ENCODE measurements around the gene CEP63.

The CEP63 gene

GRCh38 chr3:134468519-134468918 is 17.3 kb upstream of the CEP63 start:
- Histone ChIP-seq H3K36me3 (ENCODE audit: control insufficient read depth, insufficient read depth, low read length) (no peaks in the 10 kb centered on the region), H3K27me3 (ENCODE audit: control insufficient read depth, insufficient read depth, low read length) (no peaks in the 10 kb centered on the region), H3K9me3 (ENCODE audit: control insufficient read depth, insufficient read depth, low read length) (no peaks in the 10 kb centered on the region), H3K9ac (ENCODE audit: low read depth, low read length) (no peak overlapping the region), H3K27ac (ENCODE audit: low read depth, low read length) (no peak overlapping the region), H3K4me3 (ENCODE audit: low read depth, low read length) (no peak overlapping the region), H3K4me1 (ENCODE audit: control insufficient read depth, insufficient read depth, low read length) (peaks cover 16% of the 10 kb centered on the region)

GRCh38 chr3:134471521-134472193 is 14.2 kb upstream of the CEP63 start:
- Histone ChIP-seq H3K4me1 (ENCODE audit: control insufficient read depth, insufficient read depth, low read length) (no peaks in the 10 kb centered on the region; the same call in 1 of the 2 replicates), H3K36me3 (ENCODE audit: control insufficient read depth, insufficient read depth, low read length) (peaks cover 5% of the 10 kb centered on the region), H3K27ac (ENCODE audit: low read depth, low read length) (no peak overlapping the region), H3K27me3 (ENCODE audit: control insufficient read depth, insufficient read depth, low read length) (no peaks in the 10 kb centered on the region), H3K4me3 (ENCODE audit: low read depth, low read length) (no peak overlapping the region), H3K9ac (ENCODE audit: low read depth, low read length) (no peak overlapping the region), H3K9me3 (ENCODE audit: control insufficient read depth, insufficient read depth, low read length) (no peaks in the 10 kb centered on the region)

- no peaks in the 10 kb centered on the region for H3K9me3 ChIP-seq (ENCODE audit: control insufficient read depth, insufficient read depth, low read length)
- peaks cover 17% of the 10 kb centered on the region for H3K36me3 ChIP-seq (ENCODE audit: control insufficient read depth, insufficient read depth, low read length)
- no peak overlapping the region for H3K4me3 ChIP-seq (ENCODE audit: low read depth, low read length)
- H3K9ac ChIP-seq (ENCODE audit: low read depth, low read length): no peak overlapping the region
- H3K4me1 ChIP-seq (ENCODE audit: control insufficient read depth, insufficient read depth, low read length): no peaks in the 10 kb centered on the region; the same call in 1 of the 2 replicates
- H3K27ac ChIP-seq (ENCODE audit: low read depth, low read length): no peak overlapping the region
- no peaks in the 10 kb centered on the region for H3K27me3 ChIP-seq (ENCODE audit: control insufficient read depth, insufficient read depth, low read length)
These were observed 13.0 kb upstream of the CEP63 start for GRCh38 chr3:134472831-134473230.

GRCh38 chr3:134473868-134474546 is 11.8 kb upstream of the CEP63 start:
- Histone ChIP-seq H3K4me1 (ENCODE audit: control insufficient read depth, insufficient read depth, low read length) (no peaks in the 10 kb centered on the region; the same call in 1 of the 2 replicates), H3K36me3 (ENCODE audit: control insufficient read depth, insufficient read depth, low read length) (peaks cover 29% of the 10 kb centered on the region), H3K27me3 (ENCODE audit: control insufficient read depth, insufficient read depth, low read length) (no peaks in the 10 kb centered on the region), H3K27ac (ENCODE audit: low read depth, low read length) (no peak overlapping the region), H3K9me3 (ENCODE audit: control insufficient read depth, insufficient read depth, low read length) (no peaks in the 10 kb centered on the region), H3K4me3 (ENCODE audit: low read depth, low read length) (no peak overlapping the region), H3K9ac (ENCODE audit: low read depth, low read length) (no peak overlapping the region)

- H3K27ac ChIP-seq (ENCODE audit: low read depth, low read length): no peak overlapping the region
These were observed 10.9 kb upstream of the CEP63 start for GRCh38 chr3:134474956-134475355.

GRCh38 chr3:134476306-134476705 is 9.6 kb upstream of the CEP63 start:
- Histone ChIP-seq H3K4me3 (ENCODE audit: low read depth, low read length) (no peak overlapping the region), H3K36me3 (ENCODE audit: control insufficient read depth, insufficient read depth, low read length) (peaks cover 48% of the 10 kb centered on the region), H3K27me3 (ENCODE audit: control insufficient read depth, insufficient read depth, low read length) (no peaks in the 10 kb centered on the region), H3K27ac (ENCODE audit: low read depth, low read length) (no peak overlapping the region), H3K4me1 (ENCODE audit: control insufficient read depth, insufficient read depth, low read length) (no peaks in the 10 kb centered on the region; the same call in 1 of the 2 replicates), H3K9ac (ENCODE audit: low read depth, low read length) (no peak overlapping the region), H3K9me3 (ENCODE audit: control insufficient read depth, insufficient read depth, low read length) (no peaks in the 10 kb centered on the region)

More at GRCh38 chr3:134474956-134475355, 10.9 kb upstream of the CEP63 start:
- Histone ChIP-seq H3K9me3 (ENCODE audit: control insufficient read depth, insufficient read depth, low read length) (no peaks in the 10 kb centered on the region), H3K4me1 (ENCODE audit: control insufficient read depth, insufficient read depth, low read length) (no peaks in the 10 kb centered on the region; the same call in 1 of the 2 replicates), H3K27me3 (ENCODE audit: control insufficient read depth, insufficient read depth, low read length) (no peaks in the 10 kb centered on the region), H3K4me3 (ENCODE audit: low read depth, low read length) (no peak overlapping the region), H3K36me3 (ENCODE audit: control insufficient read depth, insufficient read depth, low read length) (peaks cover 35% of the 10 kb centered on the region), H3K9ac (ENCODE audit: low read depth, low read length) (no peak overlapping the region)

GRCh38 chr3:134477002-134477401 is 8.9 kb upstream of the CEP63 start:
- Histone ChIP-seq H3K27ac (ENCODE audit: low read depth, low read length) (no peak overlapping the region), H3K27me3 (ENCODE audit: control insufficient read depth, insufficient read depth, low read length) (no peaks in the 10 kb centered on the region), H3K4me3 (ENCODE audit: low read depth, low read length) (no peak overlapping the region), H3K9me3 (ENCODE audit: control insufficient read depth, insufficient read depth, low read length) (no peaks in the 10 kb centered on the region), H3K36me3 (ENCODE audit: control insufficient read depth, insufficient read depth, low read length) (peaks cover 55% of the 10 kb centered on the region), H3K9ac (ENCODE audit: low read depth, low read length) (no peak overlapping the region), H3K4me1 (ENCODE audit: control insufficient read depth, insufficient read depth, low read length) (no peaks in the 10 kb centered on the region; the same call in 1 of the 2 replicates)

- Histone ChIP-seq H3K27ac (ENCODE audit: low read depth, low read length) (no peak overlapping the region), H3K36me3 (ENCODE audit: control insufficient read depth, insufficient read depth, low read length) (peaks cover 63% of the 10 kb centered on the region), H3K9ac (ENCODE audit: low read depth, low read length) (no peak overlapping the region), H3K27me3 (ENCODE audit: control insufficient read depth, insufficient read depth, low read length) (no peaks in the 10 kb centered on the region), H3K4me3 (ENCODE audit: low read depth, low read length) (no peak overlapping the region), H3K9me3 (ENCODE audit: control insufficient read depth, insufficient read depth, low read length) (no peaks in the 10 kb centered on the region), H3K4me1 (ENCODE audit: control insufficient read depth, insufficient read depth, low read length) (no peaks in the 10 kb centered on the region; the same call in 1 of the 2 replicates)
These were observed 7.9 kb upstream of the CEP63 start for GRCh38 chr3:134477938-134478337.

GRCh38 chr3:134480546-134480945 is 5.3 kb upstream of the CEP63 start:
- Histone ChIP-seq H3K4me1 (ENCODE audit: control insufficient read depth, insufficient read depth, low read length) (peaks cover 7% of the 10 kb centered on the region), H3K36me3 (ENCODE audit: control insufficient read depth, insufficient read depth, low read length) (peaks cover 63% of the 10 kb centered on the region), H3K9me3 (ENCODE audit: control insufficient read depth, insufficient read depth, low read length) (no peaks in the 10 kb centered on the region), H3K27me3 (ENCODE audit: control insufficient read depth, insufficient read depth, low read length) (no peaks in the 10 kb centered on the region), H3K4me3 (ENCODE audit: low read depth, low read length) (no peak overlapping the region), H3K27ac (ENCODE audit: low read depth, low read length) (no peak overlapping the region), H3K9ac (ENCODE audit: low read depth, low read length) (no peak overlapping the region)

GRCh38 chr3:134481166-134481565 is 4.7 kb upstream of the CEP63 start:
- Histone ChIP-seq H3K27me3 (ENCODE audit: control insufficient read depth, insufficient read depth, low read length) (no peaks in the 10 kb centered on the region), H3K36me3 (ENCODE audit: control insufficient read depth, insufficient read depth, low read length) (peaks cover 63% of the 10 kb centered on the region), H3K4me3 (ENCODE audit: low read depth, low read length) (no peak overlapping the region), H3K9me3 (ENCODE audit: control insufficient read depth, insufficient read depth, low read length) (no peaks in the 10 kb centered on the region), H3K9ac (ENCODE audit: low read depth, low read length) (no peak overlapping the region), H3K27ac (ENCODE audit: low read depth, low read length) (no peak overlapping the region), H3K4me1 (ENCODE audit: control insufficient read depth, insufficient read depth, low read length) (peaks cover 7% of the 10 kb centered on the region)

GRCh38 chr3:134482622-134483021 is 3.2 kb upstream of the CEP63 start:
- peaks cover 49% of the 10 kb centered on the region for H3K36me3 ChIP-seq (ENCODE audit: control insufficient read depth, insufficient read depth, low read length)
- no peak overlapping the region for H3K27ac ChIP-seq (ENCODE audit: low read depth, low read length)
- no peak overlapping the region for H3K9ac ChIP-seq (ENCODE audit: low read depth, low read length)

More at GRCh38 chr3:134482622-134483021, 3.2 kb upstream of the CEP63 start:
- Histone ChIP-seq H3K27me3 (ENCODE audit: control insufficient read depth, insufficient read depth, low read length) (no peaks in the 10 kb centered on the region), H3K9me3 (ENCODE audit: control insufficient read depth, insufficient read depth, low read length) (no peaks in the 10 kb centered on the region), H3K4me3 (ENCODE audit: low read depth, low read length) (no peak overlapping the region), H3K4me1 (ENCODE audit: control insufficient read depth, insufficient read depth, low read length) (peaks cover 15% of the 10 kb centered on the region)

Data from HUES48 (cell line).